ENCODE results near the gene CMC4. TPM values are rescaled to one million over a fixed set of nuclear protein-coding genes. Genes with fewer than 3 reads are reported as not detected.

Gene CMC4
- total and polyA plus RNA-seq, 9 of the 15 experiments (the other 6 are each of a cell fraction or from before 2014, with no cell fraction given): 3.5 to 16.9 (median 8.2) TPM

GRCh38 chrX:155046811-155047528 lies 24.0 kb downstream of the CMC4 start (continued):
- no peak for TF ChIP-seq ZBTB11 (CRISPR knock-in tag; IDR thresholded peaks at IDR 0.05)
- no peak for TF ChIP-seq WHSC1 (IDR thresholded peaks at IDR 0.05; ENCODE audit: low read length)
- TF ChIP-seq YY1 (IDR thresholded peaks at IDR 0.05; ENCODE audit: borderline replicate concordance in 1 of 3, control insufficient read depth in 1 of 3, extremely low read depth in 1 of 3, insufficient read depth in 3 of 3, insufficient read length in 1 of 3, insufficient replicate concordance in 2 of 3, low read depth in 1 of 3, low read length in 2 of 3): no peak
- no peak for TF ChIP-seq FOS (IDR thresholded peaks at IDR 0.05; ENCODE audit: extremely low read depth, insufficient read length)
- TF ChIP-seq ZNF449 (CRISPR knock-in tag; IDR thresholded peaks at IDR 0.05): no peak
- TF ChIP-seq RCOR1 (IDR thresholded peaks at IDR 0.05; ENCODE audit: borderline replicate concordance in 1 of 2, low read depth in 2 of 2, low read length in 2 of 2): no peak
- no peak for TF ChIP-seq SIN3A (IDR thresholded peaks at IDR 0.05; ENCODE audit: borderline replicate concordance in 2 of 2, control insufficient read depth in 1 of 2, low read depth in 2 of 2, low read length in 2 of 2)
- no peak for TF ChIP-seq IFI16 (CRISPR knock-in tag; IDR thresholded peaks at IDR 0.05)
- TF ChIP-seq USF1 (CRISPR knock-in tag; IDR thresholded peaks at IDR 0.05): no peak
- TF ChIP-seq KLF13 (tag; IDR thresholded peaks at IDR 0.05; ENCODE audit: borderline replicate concordance, low read depth): no peak
- TF ChIP-seq ZNF277 (CRISPR knock-in tag; IDR thresholded peaks at IDR 0.05; ENCODE audit: borderline replicate concordance): no peak
- TF ChIP-seq NFE2 (IDR thresholded peaks at IDR 0.05; ENCODE audit: low read depth): peak; percentile 78
- peak; percentile 73 for TF ChIP-seq C11orf30 (IDR thresholded peaks at IDR 0.05; ENCODE audit: low read depth)
- TF ChIP-seq EWSR1 (IDR thresholded peaks at IDR 0.05; ENCODE audit: borderline replicate concordance, low read depth, partially characterized antibody): no peak
- TF ChIP-seq ZNF696 (CRISPR knock-in tag; conservative IDR thresholded peaks at IDR 0.05): no peak
- peak; percentile 76 for TF ChIP-seq MAFG (tag; conservative IDR thresholded peaks at IDR 0.05)
